ENCODE data around the gene LDB3.
"Not testable (repeated sequence)": the region's sequence is repeated elsewhere in the genome, so short reads cannot be mapped to it uniquely, and the experiment has no call there.

The LDB3 gene, protein sequence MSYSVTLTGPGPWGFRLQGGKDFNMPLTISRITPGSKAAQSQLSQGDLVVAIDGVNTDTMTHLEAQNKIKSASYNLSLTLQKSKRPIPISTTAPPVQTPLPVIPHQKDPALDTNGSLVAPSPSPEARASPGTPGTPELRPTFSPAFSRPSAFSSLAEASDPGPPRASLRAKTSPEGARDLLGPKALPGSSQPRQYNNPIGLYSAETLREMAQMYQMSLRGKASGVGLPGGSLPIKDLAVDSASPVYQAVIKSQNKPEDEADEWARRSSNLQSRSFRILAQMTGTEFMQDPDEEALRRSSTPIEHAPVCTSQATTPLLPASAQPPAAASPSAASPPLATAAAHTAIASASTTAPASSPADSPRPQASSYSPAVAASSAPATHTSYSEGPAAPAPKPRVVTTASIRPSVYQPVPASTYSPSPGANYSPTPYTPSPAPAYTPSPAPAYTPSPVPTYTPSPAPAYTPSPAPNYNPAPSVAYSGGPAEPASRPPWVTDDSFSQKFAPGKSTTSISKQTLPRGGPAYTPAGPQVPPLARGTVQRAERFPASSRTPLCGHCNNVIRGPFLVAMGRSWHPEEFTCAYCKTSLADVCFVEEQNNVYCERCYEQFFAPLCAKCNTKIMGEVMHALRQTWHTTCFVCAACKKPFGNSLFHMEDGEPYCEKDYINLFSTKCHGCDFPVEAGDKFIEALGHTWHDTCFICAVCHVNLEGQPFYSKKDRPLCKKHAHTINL

DNA sequence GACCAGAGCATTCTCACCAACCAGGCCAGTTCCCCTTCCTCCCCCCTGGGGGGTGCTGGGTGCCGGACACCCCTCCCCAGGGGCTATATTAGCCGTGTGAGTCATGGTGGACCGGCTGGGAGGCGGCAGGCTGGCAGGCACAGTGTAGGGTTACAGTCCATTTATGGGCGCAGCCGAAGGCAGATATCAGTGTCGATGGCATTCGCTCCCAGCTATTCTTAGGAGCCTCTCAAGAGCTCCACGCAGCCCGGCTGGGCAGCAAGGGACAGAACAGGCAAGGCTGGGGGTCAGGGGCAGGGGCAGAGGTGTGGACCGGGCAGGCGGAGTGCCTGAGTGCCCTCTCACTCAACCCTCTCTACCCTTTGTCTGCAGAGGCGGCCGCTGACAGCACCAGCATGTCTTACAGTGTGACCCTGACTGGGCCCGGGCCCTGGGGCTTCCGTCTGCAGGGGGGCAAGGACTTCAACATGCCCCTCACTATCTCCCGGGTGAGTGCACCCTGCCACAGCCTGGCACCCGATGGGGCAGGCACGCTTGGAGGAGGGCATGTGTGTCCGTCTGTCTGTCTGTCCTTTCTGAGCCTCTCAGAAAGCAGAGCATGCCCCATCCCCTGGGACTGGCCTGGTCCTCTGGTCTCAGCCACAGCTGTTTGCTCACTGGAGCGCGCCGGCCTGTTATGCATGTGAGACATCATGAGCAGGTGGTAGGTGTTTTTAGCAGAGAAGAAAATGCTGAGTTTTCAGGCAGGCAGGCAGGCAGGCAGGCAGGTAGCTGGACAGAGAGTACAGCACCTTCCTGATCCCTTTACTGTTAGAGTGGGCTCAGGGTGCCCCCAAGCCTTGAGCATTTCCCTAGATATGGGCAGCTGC, at the start of gene LDB3:
LDB3 (plus strand) TSS at position 215 of the 869 bp plus-strand sequence; CDS start at position 396, 181 bp downstream.
- no peak for DNase-seq

DNA sequence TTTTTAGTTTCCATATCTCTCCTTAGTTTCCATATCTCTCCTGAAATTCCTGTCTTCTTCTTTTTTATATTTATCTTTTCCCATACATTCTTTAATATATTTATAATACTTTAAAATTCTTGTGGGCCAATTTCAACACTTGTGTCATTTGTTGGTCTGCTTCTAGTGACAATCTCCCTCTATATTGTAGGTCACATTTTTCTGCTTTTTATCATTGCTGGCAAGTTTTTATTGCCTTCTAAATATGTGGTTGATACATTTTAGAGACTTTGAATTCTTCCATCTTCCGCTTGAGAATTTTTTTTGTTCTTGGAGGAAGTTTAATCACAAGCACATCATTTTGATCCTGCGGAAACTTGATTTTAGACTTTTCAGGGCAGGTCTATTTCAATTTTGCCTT, 40.0 kb upstream of the LDB3 start:
- no peak for DNase-seq

DNA sequence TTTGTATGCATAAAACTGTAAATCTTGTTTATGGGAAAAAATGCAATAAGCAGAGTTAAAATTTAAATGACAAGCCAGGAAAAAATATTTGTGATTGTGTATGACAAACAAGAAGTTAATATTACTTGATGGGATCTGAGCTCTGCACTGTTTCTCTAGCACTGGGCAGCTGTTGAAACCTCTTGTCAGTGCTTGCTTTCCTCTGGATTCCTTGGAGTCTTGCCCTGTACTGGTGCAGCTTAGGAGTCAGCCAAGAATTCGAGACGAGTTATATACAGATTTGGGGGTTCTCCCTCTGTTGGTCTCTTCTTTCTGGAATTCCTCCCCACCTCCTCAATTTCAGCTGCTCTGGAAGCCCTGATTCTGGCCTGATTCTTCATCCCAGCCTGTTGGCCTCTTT, 38.2 kb upstream of the LDB3 start:
- DNase-seq, result no peak

DNA sequence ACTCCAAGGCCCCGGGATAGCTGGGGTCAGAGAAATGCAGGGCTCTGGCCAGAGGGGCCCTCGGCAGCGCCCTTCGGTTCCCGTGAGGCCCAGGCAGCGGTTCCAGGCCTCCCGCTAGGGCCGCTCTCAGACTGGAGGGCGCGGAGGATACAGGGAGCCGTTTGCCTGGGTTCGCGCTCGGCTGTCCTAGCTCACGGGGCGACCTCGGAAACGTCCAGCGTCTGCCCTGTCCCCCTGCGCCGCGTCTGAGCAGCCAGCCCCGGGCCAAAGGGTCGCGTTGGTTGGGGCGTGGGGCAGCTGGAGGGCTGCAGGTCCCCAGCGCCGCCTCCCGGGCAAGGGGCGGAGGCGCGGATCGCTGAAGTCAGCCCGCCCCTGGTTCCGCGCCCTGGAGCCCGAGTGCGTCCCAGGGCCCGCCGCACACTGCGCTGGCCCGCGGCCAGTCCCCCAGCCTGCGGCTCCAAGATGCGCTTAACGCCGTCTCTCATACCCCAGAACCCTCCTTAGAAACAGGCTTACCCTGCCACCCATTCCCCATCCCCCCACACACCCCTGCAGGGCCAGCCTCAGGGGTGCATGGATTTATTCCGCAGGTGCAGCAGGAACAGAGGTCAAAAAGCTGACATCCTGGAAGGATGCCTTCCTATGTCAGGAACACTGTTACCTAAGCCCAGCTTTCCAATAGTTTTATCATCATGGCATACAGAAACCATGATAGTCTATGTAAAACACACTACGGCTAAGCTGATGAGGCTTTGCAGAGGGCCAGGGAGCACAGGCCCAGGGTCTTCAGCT, 36.1 kb upstream of the LDB3 start:
- no peak for DNase-seq

DNA sequence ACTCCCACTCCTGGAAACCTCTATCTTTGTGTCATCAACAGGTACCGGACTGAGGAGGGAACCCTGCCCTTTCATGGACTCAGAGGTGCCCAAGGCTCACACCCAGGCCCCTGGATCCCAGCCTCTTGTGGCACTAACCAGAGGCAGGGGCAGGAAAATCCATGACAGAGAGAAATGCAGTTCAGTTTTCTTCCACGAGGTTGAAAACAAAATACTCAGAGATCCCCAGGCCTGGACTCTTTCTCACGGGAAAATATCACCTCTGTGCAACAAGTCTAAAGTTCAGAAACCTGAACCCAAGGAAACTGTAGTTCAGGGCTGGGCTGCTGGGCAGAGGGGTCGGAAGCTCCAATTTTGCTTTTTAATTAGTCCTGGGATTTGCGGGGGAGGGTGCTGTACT, 35.4 kb upstream of the LDB3 start:
- no peak for DNase-seq

DNA sequence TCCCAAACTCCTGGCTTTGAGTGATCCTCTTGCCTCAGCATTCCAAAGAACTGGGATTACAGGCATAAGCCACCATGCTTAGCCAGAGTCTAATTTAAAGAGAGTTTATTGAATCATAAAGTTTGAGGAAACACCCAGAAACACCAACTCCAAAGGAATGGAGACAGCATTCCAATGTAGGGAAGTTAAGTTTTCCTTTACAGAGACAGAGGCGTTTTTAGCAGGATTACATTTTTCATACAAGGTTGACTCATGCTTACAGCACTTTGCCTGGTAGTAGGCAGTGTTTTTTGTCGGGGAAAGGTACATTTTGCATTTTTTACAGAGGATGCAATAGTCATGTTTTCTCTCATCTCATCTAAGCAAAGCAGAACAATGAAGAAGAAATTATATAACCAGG, 32.9 kb upstream of the LDB3 start:
- no peak for DNase-seq

DNA sequence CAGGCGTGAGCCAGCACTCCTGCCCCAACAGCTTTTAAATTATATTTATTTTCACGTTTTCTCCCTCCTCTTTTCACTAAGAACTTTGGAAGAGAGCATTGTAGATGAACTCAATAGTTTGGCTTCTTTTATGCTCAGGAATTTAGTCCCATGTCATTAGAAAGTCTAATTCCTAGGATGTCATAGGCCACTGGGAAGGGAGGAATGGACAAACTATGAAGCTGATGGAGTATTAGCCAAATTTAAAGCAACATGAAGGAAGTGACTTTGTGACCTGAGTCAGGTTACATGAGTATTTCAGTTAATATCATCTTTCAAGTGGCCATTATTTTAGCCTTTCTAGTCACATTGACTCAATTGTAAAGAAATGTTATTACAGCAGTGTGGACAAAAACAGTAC, 32.0 kb upstream of the LDB3 start:
- DNase-seq, result no peak

DNA sequence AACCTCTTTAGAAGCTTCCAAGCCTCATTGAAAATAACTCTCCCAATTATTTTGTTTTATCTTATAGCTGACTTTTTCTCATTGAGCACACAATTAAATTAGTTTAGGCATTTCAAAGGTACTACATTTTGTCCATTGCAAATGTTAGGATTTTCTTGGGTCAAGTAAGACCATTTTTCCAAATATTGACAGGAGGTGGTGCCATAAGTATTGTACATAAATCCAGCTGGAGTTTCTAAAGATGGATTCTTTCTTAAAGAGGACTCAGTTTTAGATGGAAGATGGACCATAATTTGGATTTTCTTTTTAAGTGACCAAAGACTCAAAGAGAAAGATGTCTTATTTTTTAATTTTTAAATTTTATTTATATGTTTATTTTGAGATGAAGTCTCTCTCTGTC, 26.3 kb upstream of the LDB3 start:
- no peak for DNase-seq

DNA sequence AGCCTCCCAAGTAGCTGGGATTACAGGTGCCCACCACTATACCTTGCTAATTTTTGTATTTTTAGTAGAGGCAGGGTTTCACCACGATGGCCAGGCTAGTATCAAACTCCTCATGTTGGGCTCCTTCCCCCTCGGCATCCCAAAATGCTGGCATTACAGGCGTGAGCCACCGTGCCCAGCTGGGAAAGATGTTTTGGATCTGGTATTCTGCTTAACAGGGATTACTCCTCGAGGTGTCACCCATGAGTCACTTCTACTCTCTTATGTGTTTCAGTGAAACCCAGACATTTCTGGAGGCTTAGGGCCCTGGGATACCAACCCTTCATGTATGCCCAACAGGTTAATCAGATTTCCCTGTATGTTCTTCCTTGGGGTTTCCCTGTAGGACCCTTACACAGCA, 25.8 kb upstream of the LDB3 start:
- no peak for DNase-seq

DNA sequence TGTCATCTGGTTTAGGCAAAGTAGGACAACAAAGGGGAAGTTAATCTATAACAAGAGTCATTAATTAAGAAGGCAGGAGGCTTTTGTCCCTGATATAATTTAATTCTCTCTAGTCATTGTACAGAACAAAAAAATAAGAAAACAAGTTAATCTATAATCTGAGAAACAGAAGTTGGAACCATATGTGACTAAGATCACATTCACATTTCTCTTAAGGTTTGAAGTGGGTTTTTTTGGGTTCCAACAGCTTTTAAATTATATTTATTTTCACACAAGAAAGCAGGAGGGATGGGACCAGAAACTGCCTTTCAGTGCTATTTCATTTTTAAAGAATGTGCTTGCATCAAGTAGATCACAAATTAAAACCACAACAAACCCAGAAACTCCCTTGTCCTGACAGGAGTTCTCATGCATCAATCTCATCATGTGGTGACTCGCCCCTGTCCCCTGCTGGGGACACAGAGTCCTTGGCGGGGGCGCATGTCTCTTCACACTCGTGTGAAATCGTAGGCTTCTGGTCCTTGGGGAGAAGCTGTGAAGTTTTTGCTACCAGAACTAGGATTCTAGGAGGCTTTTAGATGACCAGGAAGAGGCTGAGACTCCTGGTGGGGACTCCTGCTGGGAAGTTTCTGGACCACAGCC, 24.0 kb upstream of the LDB3 start:
- DNase-seq, result no peak

DNA sequence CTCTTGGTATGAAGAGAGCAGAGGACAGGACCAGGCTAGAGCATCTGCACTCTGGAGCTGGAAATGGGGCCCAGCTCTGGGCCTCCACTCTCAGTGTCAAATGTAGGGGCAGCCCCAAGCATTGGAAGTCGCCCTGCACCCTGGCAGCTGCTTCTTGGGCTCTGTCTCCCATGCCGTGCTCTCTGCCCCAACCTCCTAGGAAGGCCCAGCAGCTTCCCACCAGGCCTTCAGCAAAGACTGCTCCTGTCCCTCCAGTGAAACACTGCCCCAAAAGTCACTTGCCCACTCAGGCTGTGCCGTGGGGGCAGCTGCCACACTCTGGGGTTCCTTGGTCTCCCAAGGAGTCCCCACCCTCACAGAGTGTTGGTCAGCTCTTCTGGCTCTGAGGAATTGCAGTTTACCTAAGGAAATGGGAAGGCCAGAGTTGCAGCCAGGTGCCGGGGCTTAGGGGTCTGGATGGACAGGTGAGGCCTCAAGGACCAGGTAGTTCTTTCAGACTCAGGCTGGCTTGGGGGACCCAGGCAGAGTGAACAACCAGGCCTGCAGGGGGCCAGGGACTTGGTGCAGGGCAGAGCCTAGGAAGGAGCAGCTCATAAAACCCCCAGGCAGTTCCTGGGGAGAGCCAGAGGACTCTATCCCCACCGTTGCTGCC, 23.4 kb upstream of the LDB3 start:
- DNase-seq, result no peak

DNA sequence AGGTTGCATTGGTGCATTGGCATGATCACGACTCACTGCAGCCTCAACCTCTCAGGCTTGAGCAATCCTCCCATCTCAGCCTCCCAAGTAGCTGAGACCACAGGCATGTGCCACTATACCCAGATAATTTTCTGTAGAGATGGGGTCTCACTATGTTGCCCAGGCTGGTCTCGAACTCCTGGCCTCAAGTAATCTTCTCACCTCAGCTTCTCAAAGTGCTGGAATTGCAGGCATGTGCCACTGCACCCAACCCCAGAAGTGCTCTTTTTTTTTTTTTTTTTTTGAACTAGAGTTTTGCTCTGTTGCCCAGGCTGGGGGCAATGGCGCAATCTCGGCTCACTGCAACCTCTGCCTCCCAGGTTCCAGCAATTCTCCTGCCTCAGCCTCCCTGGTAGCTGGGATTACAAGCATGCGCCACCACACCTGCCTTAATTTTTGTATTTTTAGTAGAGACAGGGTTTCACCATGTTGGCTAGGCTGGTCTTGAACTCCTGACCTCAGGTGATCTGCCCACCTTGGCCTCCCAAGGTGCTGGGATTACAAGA, 22.6 kb upstream of the LDB3 start:
- DNase-seq, result not testable (repeated sequence)

DNA sequence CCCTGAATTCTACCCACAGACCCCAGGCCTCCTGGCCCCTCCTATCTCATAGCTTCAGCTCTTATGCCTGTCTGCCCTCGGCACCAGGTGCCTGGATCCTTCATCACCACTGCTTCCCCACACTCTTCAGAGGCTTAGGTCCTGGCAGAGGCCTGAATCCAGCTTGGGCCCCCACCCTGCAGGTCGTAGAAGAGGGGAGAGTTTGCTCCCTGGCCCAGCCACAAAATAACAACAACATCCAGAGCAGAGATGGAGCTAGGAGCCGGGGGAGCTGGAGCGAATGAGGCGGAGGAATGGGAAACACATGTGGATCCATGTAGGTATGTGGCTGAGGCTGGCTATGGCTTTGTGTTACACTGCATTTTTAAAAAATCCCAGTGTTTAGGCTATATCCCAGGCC, 21.8 kb upstream of the LDB3 start:
- DNase-seq, result no peak

DNA sequence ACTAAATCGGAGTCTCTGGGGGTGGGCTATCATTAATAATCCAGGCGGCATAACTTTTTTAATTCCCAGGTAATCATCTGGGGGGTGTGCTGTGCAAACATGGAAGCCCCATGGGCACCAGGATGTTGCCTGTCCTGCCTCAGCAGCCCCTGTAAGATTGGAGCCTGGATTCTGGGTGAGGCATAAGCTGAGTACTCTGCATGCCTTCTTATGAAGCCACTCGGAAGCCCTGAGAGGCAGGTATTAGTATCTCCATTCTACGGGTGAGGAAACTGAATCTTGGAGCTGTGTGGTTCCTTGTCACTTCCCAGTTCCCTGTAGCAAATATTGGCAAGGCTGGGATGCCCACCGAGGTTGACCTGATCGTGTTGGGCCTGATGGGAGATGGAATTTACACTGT, 21.4 kb upstream of the LDB3 start:
- DNase-seq, result no peak

DNA sequence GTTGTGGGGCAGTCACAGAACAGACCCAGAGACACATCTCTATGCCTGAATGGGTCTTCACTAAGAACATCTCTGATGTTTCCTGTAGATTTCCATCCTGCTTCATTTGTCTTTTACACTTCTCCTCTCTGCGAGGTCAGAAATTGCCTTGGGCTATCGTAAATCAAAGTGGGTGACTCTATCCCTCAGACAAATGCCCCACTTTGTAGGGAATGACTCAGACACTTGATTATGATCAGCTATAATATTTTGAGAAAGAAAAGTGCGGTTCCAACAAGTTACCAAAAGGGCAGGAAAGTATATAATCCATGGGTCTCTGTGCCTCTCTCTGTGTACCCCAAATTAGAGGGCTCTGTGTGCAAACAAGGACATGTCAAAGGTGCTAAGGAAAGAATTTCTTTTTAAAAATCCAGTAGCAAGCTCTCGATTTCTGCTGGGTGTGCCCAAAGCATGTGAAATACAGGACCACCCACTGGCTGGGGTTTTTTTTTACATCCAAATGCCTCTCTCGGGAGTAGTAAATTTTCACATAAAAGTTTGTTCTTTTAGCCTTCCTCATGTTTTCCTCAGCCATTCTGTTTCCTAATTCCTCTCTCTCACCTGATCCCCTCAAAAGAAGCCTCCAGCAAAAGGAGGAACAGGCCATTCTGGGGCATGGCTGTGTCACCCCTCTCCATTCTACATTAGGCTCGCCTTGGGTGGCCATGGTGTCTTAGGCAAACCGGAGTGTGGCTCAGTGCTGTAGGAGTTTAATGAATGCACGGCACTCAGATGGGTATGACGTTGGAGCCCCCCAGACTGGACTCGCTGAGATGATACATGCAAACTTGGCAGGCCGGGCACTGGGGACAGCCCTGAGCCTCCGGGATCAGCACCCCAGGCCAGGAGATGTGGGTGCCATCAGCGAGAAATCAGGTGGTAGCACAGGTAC, 20.3 kb upstream of the LDB3 start:
- DNase-seq, result no peak

DNA sequence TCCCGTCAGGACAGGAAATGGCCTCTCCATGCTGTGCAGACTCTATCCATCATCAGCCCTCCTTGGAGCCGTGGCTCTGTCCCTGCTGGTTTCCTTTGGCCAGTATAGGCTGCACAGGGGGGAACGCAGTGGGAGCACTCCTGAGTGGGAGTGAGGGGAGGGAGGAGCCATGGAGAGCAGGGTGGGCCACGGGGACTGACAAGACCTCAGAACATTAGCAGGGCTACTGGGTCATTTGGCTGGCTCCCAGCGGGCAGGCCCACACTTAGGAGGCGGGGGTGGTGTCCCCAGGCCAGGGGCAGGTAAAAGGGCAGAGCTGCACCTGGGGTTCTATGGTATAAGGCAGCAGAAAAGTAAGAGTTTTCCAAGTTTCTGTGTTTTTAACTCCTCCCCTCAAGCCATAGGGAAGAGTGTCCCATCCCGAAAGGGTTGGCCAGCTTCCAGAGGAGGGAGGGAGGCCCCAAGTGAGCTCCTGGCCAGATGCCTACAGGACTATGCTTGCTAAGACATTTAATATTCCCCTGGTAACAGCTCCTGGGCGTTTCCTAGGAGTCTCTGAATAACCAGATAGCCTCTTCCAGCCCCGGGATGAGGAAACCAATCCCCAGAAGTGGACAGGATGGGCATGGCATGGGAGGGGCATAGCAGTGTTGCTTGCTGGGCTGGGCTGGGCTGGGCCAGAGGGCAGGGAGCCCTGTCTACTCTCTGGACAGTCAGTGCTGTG, 19.4 kb upstream of the LDB3 start:
- DNase-seq, result no peak

DNA sequence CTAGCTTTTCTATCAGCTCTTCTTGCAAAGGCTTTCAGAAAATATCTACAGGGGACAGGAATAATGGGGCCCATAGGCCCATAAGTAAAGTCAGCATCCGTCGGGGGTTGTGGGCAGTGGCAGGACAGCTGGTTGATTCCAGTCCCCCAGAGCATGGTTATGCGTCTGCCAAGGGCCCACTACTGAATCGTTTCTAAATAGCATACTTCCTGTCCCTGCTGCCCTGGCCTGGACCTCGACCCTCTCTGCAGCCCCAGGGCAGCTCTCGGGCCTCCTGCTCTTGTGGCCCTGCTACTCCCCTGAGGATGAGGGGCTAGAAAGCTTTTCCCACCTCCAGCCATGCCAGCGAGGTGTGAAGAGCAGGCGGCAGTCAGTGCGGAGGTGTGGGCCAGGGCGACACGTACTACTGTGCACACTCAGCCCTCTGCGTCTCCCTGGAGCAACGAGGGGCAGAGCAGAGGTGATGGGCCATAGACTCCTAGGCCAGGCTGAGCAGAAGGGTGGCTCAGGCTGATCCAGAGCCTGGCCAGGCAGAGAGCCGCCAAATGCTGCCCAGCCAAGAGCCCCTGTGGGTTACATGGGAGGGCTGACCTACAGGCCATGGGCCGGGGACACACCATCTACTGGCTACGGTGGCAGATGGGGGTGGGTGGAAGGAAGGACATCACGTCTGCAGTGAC, 18.7 kb upstream of the LDB3 start:
- no peak for DNase-seq

DNA sequence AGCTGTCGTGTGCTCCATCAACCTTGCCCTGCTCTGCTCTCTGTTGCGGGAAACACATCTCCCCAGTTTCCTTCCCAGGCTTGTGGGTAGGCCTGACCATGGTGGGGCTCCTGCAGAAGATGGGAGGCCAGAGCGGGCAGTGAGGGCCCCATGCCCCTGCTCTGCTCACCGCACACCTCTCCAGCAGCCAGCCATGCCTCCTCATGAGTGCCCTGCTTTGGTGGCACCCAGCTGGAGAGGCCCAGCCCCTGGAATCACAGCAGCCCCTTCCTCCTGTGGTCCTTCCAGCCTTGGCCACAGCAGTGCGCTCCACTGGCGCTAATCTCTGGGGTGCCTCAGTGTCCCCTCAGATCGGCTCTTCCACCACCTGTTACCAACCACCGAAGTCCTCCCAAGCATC, 18.2 kb upstream of the LDB3 start:
- DNase-seq, result no peak

DNA sequence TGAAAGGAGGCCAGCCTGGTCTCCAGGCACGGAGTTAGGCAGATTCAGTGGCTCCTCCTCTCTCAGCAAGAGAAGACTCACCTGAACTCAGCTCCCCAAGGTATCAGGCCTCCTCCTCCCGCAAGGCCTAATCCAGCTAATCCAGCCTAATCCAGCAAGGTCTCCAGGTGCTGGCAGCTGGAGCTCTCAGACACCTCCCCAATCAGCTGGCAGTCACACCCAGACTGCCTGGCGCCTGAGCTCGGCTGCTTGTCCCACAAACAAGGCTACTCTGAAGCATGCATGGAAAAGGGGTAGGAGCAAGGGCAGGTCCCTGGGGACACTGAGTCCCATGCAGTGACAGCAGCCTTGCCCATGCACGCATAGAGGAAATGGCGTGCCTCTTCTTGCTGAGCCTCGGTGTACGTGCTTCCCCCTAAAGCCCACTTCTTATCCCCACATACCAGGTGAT, 17.3 kb upstream of the LDB3 start:
- no peak for DNase-seq

All from CD4-positive, alpha-beta T cell treated with Interleukin-1 beta for 1 hour (primary cell).